Measurements from ENCODE around the gene IFT81. TPM values are rescaled to one million over a fixed set of nuclear protein-coding genes. Genes with fewer than 3 reads are reported as not detected.

Gene IFT81
- polyA plus RNA-seq, 1 of the 3 experiments (the other 2 are of a cell fraction): 7.9 TPM

GRCh38 chr12:110171636-110172035 is 47.5 kb downstream of the IFT81 start:
- CTCF ChIA-PET: no interaction called here
- TF ChIP-seq YY1 (IDR thresholded peaks at IDR 0.05; ENCODE audit: low read depth) (no peak), RCOR1 (IDR thresholded peaks at IDR 0.05; ENCODE audit: low read length) (no peak), JUND (IDR thresholded peaks at IDR 0.05) (no peak), FOSL2 (IDR thresholded peaks at IDR 0.05; ENCODE audit: borderline replicate concordance, low read depth) (no peak), TEAD4 (IDR thresholded peaks at IDR 0.05; ENCODE audit: borderline replicate concordance, insufficient read depth) (no peak), FOXJ3 (CRISPR knock-in tag; IDR thresholded peaks at IDR 0.05) (no peak), RAD21 (IDR thresholded peaks at IDR 0.05; ENCODE audit: low read length) (no peak), MEF2A (IDR thresholded peaks at IDR 0.05; ENCODE audit: borderline replicate concordance, low read depth) (no peak), USF2 (IDR thresholded peaks at IDR 0.05; ENCODE audit: borderline replicate concordance, low read depth, low read length) (no peak), MAX (IDR thresholded peaks at IDR 0.05; ENCODE audit: low read depth) (no peak), GABPA (IDR thresholded peaks at IDR 0.05; ENCODE audit: low read depth) (no peak), REST (IDR thresholded peaks at IDR 0.05; ENCODE audit: low read depth, low read length) (no peak), SMC3 (IDR thresholded peaks at IDR 0.05; ENCODE audit: low read depth, low read length) (no peak)
- peaks cover 2 to 4% of the 10 kb centered on the region in 2 experiments; a peak in 3 of 4 replicates for H3K4me1 ChIP-seq (ENCODE audit: control insufficient read depth in 1 of 2, insufficient read depth in 2 of 2, low read depth in 1 of 2, low read length in 1 of 2)
- no peaks in the 10 kb centered on the region for H3K9me3 ChIP-seq
- no peak overlapping the region for H3K9ac ChIP-seq
- DNase-seq: no peak
- H3K4me3 ChIP-seq (ENCODE audit: low read depth in 2 of 2, low read length in 1 of 2): no peak overlapping the region
- H3K27me3 ChIP-seq (ENCODE audit: insufficient read depth): no peaks in the 10 kb centered on the region
- no peaks in the 10 kb centered on the region for H3K9me2 ChIP-seq
- no peaks in the 10 kb centered on the region for H4K20me1 ChIP-seq (ENCODE audit: insufficient read depth)
- H3K36me3 ChIP-seq (replicated peaks in 1 of 2; ENCODE audit: control insufficient read depth in 1 of 2, insufficient read depth in 2 of 2, low read length in 1 of 2): peaks cover 19 to 24% of the 10 kb centered on the region in 2 experiments
- no peak overlapping the region for H3K4me2 ChIP-seq
- H2AFZ ChIP-seq (ENCODE audit: low read depth): no peak overlapping the region
- POLR2A ChIA-PET: no interaction called here
- H3F3A ChIP-seq (replicated peaks; ENCODE audit: insufficient read depth): peaks cover 11% of the 10 kb centered on the region
- 92% methylated on average over 4 of the region's 4 CpGs for WGBS (ENCODE audit: low lambda C conversion rate)
- no peaks in the 10 kb centered on the region for H3K79me2 ChIP-seq (ENCODE audit: insufficient read depth)
- H3K27ac ChIP-seq (ENCODE audit: low read depth in 2 of 2, low read length in 1 of 2): no peak overlapping the region; a peak in 1 of 4 replicates
